Testis (tissue), 2 donors: ENCODE measurements around the gene DAZAP1.

Experiments used
- CTCF ChIP-seq, 3 experiments: fragments of 450-650 bp in 2 of 3; fragments of 200-600 bp in 1 of 3; sonication (generic) in 1 of 3; IDR thresholded peaks; one replicate each; pipeline ENCODE4 v1.5.1; 2016 to 2019; ENCODE audit warnings: antibody characterized with exemption in 3 of 3, mild to moderate bottlenecking in 2 of 3, moderate library complexity in 1 of 3
- POLR2A ChIP-seq: fragments of 450-650 bp; IDR thresholded peaks from one replicate; pipeline ENCODE4 v1.6.1; 2017; ENCODE audit warnings: antibody characterized with exemption, mild to moderate bottlenecking, moderate library complexity

- TF ChIP-seq CTCF (IDR thresholded peaks at IDR 0.05): no peak
- no peak for TF ChIP-seq POLR2A
These were observed 42.4 kb downstream of the DAZAP1 start, which contains the start of gene APC2 for GRCh38 chr19:1449467-1450442.
